ENCODE measurements around the gene VTI1B. TPM values are rescaled to one million over a fixed set of nuclear protein-coding genes. Genes with fewer than 3 reads are reported as not detected.

The VTI1B gene
- polyA plus RNA-seq, 2 of the 4 experiments (the other 2 are of a cell fraction), result 77.5 to 102 TPM

DNA sequence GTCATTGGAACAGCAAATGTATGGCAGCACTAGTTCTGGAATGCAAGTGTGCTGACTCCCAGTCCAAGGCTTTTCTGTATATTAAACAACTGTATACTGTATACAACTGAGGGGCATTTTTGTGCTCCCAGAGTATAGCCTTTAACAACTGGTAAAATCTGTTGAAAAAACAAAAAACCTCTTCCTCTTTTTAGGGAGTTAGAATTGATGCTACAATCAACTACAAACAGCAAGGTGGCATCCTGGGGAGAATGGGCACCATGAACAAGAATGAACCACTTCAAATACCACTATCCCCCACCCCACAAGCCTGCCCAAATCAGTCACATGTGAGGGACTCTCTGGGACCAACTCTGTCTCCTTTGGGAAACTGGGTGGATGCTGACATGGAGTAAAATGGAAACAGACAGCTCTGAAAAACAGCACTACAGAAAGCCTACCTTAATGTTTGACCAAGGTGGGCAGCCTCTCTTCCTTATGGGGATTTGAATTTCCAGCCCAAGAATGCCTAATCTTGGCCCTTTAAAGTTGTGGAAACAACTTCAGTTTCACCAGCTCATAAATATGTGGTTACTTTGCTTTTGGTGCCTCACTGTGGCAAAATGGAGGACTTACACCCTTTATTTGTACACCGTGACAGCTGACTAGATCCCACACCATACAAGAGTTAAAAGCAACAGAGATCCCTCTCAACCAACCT is 7.5 kb downstream of the VTI1B start:
- DNase-seq (ENCODE audit: low read depth in 1 of 2, low spot score in 1 of 2) (peak; percentile 43 to 68), ATAC-seq (peak; percentile 81 to 96), FAIRE-seq (no peak)
- Histone ChIP-seq H3K4me3 (no peak overlapping the region), H3K9me3 (no peaks in the 10 kb centered on the region), H3K4me1 (no peaks in the 10 kb centered on the region), H3K27ac (no peak overlapping the region), H3K4me2 (no peak overlapping the region)
- CTCF ChIA-PET, result interaction anchor here (0.6 to 20.0 kb wide), 34 partner anchors 8 to 307 kb away, joined by 3 to 243 read pairs (median 4); partner anchors contain the start of genes ARG2, ATP6V1D and PIGH
- POLR2A ChIA-PET, result interaction anchor here (0.6 to 1.0 kb wide), 3 partner anchors 29 to 66 kb away, joined by 3 to 6 read pairs (median 4); partner anchors contain the start of genes PIGH and RDH11
- WGBS (ENCODE audit: missing lambda C conversion rate), result 33% methylated on average over 1 of the region's 1 CpG
- TF ChIP-seq POLR2AphosphoS2 (conservative IDR thresholded peaks at IDR 0.05; ENCODE audit: low read length), result no peak
- TF ChIP-seq, protein P1, sequence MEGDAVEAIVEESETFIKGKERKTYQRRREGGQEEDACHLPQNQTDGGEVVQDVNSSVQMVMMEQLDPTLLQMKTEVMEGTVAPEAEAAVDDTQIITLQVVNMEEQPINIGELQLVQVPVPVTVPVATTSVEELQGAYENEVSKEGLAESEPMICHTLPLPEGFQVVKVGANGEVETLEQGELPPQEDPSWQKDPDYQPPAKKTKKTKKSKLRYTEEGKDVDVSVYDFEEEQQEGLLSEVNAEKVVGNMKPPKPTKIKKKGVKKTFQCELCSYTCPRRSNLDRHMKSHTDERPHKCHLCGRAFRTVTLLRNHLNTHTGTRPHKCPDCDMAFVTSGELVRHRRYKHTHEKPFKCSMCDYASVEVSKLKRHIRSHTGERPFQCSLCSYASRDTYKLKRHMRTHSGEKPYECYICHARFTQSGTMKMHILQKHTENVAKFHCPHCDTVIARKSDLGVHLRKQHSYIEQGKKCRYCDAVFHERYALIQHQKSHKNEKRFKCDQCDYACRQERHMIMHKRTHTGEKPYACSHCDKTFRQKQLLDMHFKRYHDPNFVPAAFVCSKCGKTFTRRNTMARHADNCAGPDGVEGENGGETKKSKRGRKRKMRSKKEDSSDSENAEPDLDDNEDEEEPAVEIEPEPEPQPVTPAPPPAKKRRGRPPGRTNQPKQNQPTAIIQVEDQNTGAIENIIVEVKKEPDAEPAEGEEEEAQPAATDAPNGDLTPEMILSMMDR (IDR thresholded peaks at IDR 0.05), result peak; percentile 82
- TF ChIP-seq, protein P2, sequence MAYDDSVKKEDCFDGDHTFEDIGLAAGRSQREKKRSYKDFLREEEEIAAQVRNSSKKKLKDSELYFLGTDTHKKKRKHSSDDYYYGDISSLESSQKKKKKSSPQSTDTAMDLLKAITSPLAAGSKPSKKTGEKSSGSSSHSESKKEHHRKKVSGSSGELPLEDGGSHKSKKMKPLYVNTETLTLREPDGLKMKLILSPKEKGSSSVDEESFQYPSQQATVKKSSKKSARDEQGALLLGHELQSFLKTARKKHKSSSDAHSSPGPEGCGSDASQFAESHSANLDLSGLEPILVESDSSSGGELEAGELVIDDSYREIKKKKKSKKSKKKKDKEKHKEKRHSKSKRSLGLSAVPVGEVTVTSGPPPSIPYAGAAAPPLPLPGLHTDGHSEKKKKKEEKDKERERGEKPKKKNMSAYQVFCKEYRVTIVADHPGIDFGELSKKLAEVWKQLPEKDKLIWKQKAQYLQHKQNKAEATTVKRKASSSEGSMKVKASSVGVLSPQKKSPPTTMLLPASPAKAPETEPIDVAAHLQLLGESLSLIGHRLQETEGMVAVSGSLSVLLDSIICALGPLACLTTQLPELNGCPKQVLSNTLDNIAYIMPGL (CRISPR knock-in tag; IDR thresholded peaks at IDR 0.05; ENCODE audit: borderline replicate concordance), result no peak
- TF ChIP-seq SMC3 (IDR thresholded peaks at IDR 0.05), result peak; percentile 80
- TF ChIP-seq EHF (CRISPR knock-in tag; IDR thresholded peaks at IDR 0.05), result no peak
- TF ChIP-seq, protein P3, sequence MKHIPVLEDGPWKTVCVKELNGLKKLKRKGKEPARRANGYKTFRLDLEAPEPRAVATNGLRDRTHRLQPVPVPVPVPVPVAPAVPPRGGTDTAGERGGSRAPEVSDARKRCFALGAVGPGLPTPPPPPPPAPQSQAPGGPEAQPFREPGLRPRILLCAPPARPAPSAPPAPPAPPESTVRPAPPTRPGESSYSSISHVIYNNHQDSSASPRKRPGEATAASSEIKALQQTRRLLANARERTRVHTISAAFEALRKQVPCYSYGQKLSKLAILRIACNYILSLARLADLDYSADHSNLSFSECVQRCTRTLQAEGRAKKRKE (CRISPR knock-in tag; IDR thresholded peaks at IDR 0.05; ENCODE audit: low read depth), result no peak
- no peak for TF ChIP-seq NFE2L2 (conservative IDR thresholded peaks at IDR 0.05; ENCODE audit: low read length)
- TF ChIP-seq ZC3H11A (IDR thresholded peaks at IDR 0.05), result no peak
- peak; percentile 80 to 83 for TF ChIP-seq RAD21 (conservative IDR thresholded peaks at IDR 0.05 in 1 of 2, IDR thresholded peaks at IDR 0.05 in 1 of 2)
- TF ChIP-seq HOXB13 (CRISPR knock-in tag; IDR thresholded peaks at IDR 0.05; ENCODE audit: low read depth), result no peak

DNA sequence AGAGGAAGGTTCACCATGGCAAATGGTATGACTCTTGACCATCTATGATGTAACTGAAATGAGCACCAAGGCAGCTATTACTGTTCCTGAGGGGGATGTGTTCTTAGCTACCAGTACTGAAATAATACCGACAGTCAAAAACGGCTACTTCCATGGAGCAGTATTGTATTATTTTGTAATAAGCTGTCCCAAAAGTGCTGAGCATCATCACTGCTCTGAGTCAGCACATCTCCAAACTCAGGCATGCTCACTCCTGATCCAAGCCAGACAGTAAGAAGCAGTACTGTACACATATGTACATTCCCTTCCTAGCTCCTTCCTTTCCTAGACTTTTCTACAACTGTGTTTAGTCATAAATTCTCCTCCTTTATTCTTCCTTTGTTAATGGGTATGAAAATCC is 8.6 kb downstream of the VTI1B start:
- no peak for FAIRE-seq
- WGBS (ENCODE audit: missing lambda C conversion rate), result 89% methylated on average over 2 of the region's 2 CpGs
- ChIA-PET POLR2A (no interaction called here), CTCF (interaction anchor here (0.8 to 20.0 kb wide), 16 partner anchors 13 to 245 kb away, joined by 3 to 243 read pairs (median 10); partner anchors contain the start of genes ARG2 and PIGH)
- Histone ChIP-seq H3K4me2 (no peak overlapping the region), H3K4me3 (no peak overlapping the region), H3K4me1 (no peaks in the 10 kb centered on the region), H3K9me3 (no peaks in the 10 kb centered on the region), H3K27ac (no peak overlapping the region)
- no peak for TF ChIP-seq RARB (CRISPR knock-in tag; IDR thresholded peaks at IDR 0.05)
- no peak for TF ChIP-seq CHD2 (IDR thresholded peaks at IDR 0.05; ENCODE audit: low read length, partially characterized antibody)
- TF ChIP-seq, protein P3 (CRISPR knock-in tag; IDR thresholded peaks at IDR 0.05; ENCODE audit: low read depth), result no peak
- TF ChIP-seq JUNB (IDR thresholded peaks at IDR 0.05), result no peak
- DNase-seq (ENCODE audit: low read depth in 1 of 2, low spot score in 1 of 2), result no peak
- ATAC-seq, result no peak

DNA sequence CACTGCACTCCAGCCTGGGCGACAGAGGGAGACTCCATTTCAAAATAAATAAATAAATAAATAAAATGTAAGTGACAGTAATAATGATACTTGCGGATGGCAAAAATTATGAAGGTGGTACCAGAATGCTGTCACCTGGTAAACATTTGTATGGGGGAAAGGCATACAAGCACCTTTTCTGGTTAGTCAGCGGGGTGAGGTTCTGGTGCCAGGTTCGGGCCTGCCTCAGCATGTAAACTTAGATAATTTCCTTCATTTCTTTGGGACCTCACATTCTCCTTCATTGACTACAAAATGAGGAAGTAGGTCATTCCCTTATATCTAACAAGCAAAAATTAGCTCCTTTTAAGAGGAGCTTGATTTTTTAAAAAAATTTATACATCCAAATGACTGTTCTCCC is 10.8 kb downstream of the VTI1B start:
- FAIRE-seq (no peak), ATAC-seq (no peak), DNase-seq (ENCODE audit: low read depth in 1 of 2, low spot score in 1 of 2) (no peak)
- ChIA-PET CTCF (interaction anchor here (0.6 to 20.0 kb wide), 11 partner anchors 11 to 1020 kb away, joined by 3 to 243 read pairs (median 4); partner anchors contain the start of genes ARG2, PIGH and VTI1B), POLR2A (interaction anchor here (0.5 to 0.6 kb wide), 2 partner anchors 20 to 73 kb away, joined by 4 to 6 read pairs; no protein-coding TSS in a partner anchor)
- H3K27ac ChIP-seq, result no peak overlapping the region
- TF ChIP-seq EHMT2 (IDR thresholded peaks at IDR 0.05; ENCODE audit: low read depth) (no peak), FOXS1 (CRISPR knock-in tag; IDR thresholded peaks at IDR 0.05) (no peak), HDAC2 (IDR thresholded peaks at IDR 0.05) (no peak), NR3C1 (IDR thresholded peaks at IDR 0.05) (no peak), ZFP36 (IDR thresholded peaks at IDR 0.05; ENCODE audit: borderline replicate concordance, partially characterized antibody) (no peak), CHD4 (IDR thresholded peaks at IDR 0.05; ENCODE audit: borderline replicate concordance) (no peak), PHF8 (IDR thresholded peaks at IDR 0.05; ENCODE audit: borderline replicate concordance, low read depth) (no peak), CBX8 (IDR thresholded peaks at IDR 0.05) (no peak), POLR2A (IDR thresholded peaks at IDR 0.05; ENCODE audit: low read length) (no peak), RCOR1 (IDR thresholded peaks at IDR 0.05; ENCODE audit: low read depth, low read length) (no peak), HEYL (CRISPR knock-in tag; IDR thresholded peaks at IDR 0.05) (no peak), KDM5A (IDR thresholded peaks at IDR 0.05) (no peak)
- TF ChIP-seq, protein P3 (CRISPR knock-in tag; IDR thresholded peaks at IDR 0.05; ENCODE audit: low read depth), result no peak
- TF ChIP-seq, protein P2 (CRISPR knock-in tag; IDR thresholded peaks at IDR 0.05; ENCODE audit: borderline replicate concordance), result no peak
- H3K4me2 ChIP-seq, result no peak overlapping the region
- H3K9me3 ChIP-seq, result no peaks in the 10 kb centered on the region
- H3K4me1 ChIP-seq, result no peaks in the 10 kb centered on the region
- 88% methylated on average over 4 of the region's 4 CpGs for WGBS (ENCODE audit: missing lambda C conversion rate)
- no peak overlapping the region for H3K4me3 ChIP-seq

Measured in A549 (cell line).